CD4-positive, alpha-beta T cell treated with Interferon alpha-2 for 1 hour (primary cell): ENCODE measurements around the gene HELZ2.

Experiments used
- DNase-seq, 2 donors: peaks; one replicate each; pipeline ENCODE4 v3.0.0-alpha.2; 2020 to 2022

Gene HELZ2

DNA sequence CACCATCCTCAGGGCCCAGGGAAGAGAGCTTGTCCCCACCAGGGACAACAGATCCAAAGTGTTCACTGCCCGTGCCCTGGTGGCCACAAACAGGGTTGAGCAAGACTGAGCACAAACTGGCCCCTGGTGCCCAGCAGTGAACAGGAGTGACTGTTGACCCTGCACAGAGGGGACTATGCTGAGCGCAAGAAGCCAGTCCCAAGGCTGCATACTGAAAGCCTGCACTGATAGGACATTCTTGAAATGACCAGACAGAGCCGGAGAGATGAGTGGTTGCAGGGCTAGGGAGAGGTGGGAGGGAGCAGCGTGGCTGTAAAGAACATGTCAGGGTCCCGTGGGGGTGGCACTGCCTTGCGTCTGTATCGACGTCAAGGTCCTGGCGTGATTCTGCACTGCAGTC is 23.0 kb downstream of the HELZ2 start:
- DNase-seq: no peak

DNA sequence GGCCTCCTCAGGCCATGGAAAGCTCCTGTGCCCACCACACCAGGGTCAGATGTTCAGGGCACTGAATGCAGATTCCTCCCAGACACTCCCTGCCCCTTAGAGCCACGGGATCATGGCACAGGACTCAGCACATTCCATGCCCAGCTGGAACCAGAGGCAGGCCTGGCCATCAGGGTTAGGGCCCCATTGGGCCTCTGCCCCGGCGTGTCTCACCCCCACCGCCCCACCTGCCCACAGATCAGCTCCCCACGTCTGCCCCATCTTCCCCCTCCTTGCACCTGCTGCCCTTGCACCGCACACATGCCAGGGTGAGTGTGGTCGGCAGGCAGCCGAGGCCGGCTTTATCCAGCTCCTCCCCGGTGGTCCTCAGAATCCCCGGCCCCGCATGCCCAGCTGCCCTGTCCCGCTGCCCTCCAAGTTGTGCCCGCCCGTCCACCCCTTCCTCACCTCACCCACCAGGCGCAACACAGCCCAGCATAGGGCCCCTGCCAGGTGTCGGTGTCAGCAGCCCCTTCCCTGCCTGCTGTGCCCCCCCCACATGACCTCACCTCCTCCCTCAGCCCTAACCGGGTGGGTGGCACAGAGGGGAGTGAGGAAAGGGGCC is 24.3 kb downstream of the HELZ2 start:
- no peak for DNase-seq

DNA sequence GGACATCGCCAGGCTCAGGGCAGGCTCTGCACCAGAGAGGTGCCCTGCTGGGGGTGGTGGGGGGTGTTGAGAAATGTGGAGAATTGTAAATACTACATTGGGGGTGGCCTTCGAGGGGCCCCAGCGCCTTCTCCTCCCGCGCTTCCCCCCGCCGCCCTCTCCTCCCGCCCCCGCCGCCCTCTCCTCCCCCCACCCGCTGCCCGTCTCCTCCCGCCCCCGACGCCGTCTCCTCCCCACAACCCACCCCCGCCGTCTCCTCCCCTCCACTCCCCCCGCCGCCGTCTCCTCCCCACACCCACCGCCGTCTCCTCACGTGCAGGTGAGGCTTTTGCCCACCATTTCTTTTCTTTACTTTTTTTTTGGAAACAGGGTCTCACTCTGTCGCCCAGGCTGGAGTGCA is 25.0 kb downstream of the HELZ2 start:
- DNase-seq: no peak

DNA sequence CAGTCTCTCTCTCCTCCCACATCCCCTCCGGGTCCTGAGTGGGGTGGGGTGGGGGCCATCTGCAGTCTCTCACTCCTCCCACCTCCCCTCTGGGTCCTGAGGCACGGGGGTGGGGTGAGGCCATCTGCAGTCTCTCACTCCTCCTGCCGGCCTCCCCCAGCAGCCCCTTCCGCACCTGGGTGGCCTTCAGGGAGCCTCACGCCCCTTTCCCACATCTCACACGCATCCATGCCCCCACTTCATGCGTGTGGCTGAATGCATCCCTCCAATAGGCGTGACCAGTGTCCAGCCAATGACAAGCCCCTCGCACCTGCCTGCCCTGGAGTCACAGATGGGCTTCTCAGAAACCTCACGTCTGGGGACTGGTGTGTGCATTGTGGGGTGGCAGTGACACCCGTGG is 25.5 kb downstream of the HELZ2 start:
- DNase-seq: no peak

DNA sequence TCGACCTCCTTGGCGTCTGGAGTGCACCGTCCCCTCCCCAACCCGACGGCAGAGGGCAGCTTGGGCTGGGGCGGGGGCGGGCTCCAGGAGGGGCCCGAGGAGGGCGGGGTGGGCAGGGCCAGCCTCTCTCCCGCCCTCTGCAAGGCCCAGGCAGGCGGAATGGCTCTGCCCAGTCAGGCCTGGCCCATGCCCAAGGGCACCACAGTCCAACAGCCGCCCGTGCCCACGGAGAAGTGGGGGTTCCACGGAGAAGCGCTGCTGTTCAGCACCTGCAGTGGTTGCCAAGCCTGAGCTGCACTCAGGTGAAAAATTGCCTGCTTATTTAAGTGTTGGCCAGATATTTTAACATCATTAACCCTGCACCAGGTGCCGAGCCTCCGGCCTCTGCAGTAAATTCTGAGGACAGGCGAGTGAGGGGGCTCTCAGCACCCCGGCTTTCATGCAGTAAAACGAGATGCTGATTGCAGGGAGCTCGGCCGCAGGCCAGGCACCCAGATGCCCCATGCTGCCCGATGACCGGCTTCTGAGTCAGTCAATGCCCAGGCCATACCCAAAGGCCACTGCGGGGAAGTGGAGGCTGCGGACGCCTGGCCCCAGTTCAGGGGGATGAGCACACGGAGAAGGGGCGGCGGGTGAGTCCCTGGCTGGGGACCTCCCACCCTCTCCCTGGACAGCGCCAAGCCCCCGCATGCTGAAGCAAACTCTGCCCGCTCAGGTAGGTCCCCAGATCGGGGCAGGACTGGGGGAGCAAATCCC is 26.1 kb downstream of the HELZ2 start, which contains the start of gene SRMS:
Gene SRMS (minus strand): TSS at position 25 of the 756 bp plus-strand sequence. CDS start 286 bp downstream, outside the sequence.
- DNase-seq: no peak

DNA sequence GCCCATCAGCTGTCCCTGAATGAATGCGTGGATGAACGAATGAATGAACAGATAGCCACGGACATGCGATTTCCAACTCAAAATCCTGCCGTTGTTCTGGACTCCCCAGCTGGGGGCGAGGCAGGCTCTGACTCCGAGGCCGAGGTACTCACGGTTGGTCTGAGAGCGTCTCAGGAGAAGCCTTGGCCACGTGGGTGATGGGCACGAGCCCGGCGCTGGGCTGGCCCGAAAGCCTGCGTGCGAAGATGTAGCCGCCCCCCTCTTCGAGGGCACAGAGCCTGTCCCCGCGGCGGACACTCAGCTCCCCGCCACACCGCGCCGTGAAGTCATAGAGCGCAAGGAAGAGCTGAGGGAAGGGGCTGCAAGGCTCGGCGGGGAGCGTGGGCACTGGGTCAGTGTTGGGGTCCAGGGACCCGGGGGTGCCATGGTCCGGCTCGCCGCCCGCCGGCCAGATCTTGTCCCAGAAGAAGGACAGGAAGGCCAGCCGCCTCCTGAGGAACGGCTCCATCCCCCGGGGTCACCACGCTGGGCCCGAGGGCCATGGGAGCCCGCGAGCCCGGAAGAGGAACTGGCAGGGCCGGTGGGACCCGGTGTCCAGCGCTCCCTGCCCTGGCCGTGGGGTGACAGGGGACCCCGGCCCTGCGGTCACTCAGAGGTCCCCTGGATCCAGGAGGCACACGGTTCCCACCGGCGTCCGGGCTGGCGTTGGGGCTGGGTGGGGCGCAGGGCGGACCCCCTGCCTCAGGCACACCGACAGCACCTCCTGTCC is 26.9 kb downstream of the HELZ2 start:
- no peak for DNase-seq

DNA sequence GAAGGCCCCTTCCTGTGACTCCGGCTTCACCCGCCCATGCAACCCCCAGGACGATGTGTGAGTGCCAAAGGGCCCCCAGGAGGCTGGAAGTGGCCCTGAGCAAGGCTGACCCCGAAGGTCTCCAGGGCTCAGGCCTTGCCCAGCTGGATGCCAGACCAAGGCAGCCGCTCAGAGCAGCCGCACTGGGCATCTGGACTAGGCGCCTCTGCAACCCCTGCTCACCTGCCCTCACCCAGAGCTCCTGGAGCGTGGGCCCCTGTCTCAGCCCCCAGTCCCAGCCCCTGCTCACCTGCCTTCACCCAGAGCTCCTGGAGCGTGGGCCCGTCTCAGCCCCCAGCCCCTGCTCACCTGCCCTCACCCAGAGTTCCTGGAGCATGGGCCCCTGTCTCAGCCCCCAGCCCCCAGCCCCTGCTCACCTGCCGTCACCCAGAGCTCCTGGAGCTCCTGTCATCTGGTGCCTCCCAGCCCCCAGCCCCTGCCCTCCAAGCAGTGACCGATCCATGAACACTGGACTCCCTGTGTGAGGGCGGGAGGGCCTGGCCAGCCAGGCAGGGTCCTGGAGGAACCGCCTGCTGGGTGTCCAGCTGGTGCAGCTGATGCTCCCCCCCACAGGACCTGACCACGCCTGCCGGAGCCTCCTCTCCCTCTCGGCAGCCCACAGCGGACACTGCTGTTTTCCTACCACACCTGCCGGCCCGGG is 27.6 kb downstream of the HELZ2 start:
- DNase-seq: no peak

DNA sequence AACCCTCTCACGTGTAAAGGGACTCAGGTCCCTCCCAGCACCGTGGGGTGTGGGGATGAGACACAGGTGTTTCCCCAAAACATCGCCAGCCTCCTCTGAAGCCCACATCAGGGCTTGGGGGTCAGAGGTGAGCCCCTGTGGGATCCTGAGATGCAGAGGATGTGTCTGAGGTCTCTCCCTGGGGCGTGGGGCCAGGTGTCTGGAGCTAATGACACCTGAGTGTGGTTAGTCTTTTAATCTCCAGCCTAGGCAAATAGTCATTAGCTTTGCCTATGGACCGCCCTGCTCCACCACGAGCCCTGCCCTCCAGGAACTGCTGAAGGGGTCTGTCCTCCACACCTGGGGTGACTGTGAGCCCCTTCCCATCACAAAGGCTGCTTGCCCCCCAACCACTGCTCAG is 28.2 kb downstream of the HELZ2 start:
- DNase-seq: no peak

DNA sequence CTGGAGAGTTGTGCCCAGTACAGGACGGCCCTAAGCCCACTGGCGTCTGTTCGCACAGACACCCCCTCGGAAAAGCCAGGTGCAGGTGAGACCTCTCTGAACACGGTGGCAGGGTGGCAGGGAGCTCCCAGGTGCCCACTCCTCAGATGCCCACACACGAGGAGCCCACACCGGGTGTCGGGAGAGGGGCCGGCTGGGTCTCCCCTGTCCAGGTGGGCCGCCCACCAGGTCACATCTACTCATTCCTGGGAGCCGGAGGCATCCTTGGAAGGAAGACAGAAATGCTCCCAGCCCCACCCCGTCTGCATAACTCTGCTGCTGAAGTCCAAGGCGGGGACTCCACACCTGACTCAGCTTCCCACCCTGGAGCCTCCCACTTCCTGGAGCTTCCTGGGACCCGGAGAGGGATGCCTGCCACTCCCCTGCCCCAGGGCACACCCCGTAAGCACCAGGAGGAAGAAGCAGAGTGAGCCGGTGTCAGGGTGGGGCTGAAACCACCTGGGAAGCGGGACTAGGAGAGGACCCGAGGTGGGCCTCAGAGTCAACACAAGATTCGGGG is 29.0 kb downstream of the HELZ2 start:
- no peak for DNase-seq

DNA sequence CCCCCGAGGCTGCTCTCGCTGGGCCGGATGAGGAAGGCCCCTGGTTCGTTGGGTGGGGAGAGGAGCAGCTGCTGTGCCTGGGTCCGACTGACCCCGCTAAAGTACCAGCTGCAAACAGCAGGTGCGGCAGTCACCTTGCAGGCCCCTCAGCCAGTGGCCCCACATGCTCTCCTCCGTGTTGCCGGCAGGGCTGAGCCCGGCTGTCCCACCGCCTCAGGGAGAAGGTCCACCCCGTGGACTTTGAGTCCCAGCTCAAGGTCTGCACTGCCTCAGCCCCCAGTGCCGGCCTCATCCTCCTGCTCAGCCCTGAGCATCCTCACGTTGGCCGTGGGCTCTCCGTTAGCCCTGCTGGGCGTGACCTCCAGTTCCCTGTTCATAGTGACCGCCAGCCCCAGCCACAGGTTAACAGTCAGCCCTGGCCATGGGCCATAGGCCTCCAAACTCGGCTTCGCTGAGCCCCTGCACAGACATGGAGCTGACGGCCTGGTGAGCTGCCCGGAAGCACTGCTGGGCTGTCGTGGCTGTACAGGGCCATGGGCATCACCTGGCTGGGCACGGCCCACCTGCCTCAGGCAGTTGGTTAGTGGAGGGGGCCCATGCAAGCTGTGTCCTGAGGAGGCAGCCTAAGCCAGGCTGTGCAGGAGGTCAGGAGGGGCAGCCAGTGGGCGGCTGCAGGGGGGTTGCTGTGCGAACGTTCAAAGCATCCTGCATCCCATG is 29.6 kb downstream of the HELZ2 start:
- DNase-seq: no peak

DNA sequence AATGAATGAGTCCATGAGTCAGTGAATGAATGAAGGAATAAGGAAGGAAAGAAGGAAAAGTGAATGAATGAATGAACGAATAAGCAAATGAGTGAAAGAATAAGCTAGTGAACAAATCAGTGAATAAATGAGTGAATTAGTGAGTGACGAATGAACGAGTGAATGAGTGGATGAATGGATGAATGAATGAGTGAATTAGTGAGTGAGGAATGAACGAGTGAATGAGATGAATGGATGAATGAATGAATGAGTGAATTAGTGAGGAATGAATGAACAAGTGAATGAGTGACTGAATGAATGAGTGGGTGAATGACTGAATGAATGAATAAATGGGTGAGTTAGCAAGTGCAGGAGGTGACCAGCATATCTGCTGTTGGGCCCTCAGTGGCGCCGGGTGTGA is 30.3 kb downstream of the HELZ2 start:
- no peak for DNase-seq

DNA sequence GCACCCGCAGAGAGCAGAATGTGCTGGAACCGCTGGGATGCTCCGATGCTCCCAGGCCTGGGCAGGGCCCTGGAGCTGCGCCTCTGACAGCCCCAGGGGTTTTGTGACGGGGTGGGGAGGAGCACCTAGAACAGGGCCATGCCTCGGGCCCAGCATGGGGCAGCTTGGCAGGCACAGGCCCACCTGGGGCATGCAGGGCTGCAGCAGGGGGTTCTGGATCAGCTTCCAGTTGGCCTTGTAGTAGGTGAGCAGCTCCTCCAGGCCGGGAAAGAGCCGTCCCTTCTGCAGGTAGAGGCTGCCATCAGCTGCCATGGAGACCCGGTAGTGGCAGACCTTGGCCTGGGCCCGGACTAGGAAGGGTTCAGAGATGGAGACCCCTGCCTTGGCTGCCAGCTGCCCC is 30.9 kb downstream of the HELZ2 start:
- DNase-seq: no peak

DNA sequence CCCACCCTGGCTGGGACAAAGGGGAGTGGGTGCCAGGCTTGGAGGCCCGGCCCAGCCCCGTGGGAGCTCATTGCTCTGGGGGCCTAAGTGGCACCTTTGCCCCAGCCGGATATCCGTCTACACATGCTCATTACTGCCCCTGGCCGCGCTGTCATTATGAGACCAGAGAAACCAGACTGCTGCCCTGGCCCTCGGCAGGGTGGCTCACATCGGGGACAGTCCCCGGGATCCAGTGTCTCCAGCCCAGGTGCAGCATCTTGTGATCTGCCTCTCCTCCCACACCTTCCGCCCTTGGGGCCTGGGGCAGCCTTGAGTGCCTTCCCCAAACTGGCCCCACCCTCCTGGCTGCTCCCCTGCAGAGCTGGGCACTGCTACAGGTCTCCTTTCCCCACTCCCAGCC is 31.3 kb downstream of the HELZ2 start:
- DNase-seq: peak in 1 of 2 donors; percentile 32

DNA sequence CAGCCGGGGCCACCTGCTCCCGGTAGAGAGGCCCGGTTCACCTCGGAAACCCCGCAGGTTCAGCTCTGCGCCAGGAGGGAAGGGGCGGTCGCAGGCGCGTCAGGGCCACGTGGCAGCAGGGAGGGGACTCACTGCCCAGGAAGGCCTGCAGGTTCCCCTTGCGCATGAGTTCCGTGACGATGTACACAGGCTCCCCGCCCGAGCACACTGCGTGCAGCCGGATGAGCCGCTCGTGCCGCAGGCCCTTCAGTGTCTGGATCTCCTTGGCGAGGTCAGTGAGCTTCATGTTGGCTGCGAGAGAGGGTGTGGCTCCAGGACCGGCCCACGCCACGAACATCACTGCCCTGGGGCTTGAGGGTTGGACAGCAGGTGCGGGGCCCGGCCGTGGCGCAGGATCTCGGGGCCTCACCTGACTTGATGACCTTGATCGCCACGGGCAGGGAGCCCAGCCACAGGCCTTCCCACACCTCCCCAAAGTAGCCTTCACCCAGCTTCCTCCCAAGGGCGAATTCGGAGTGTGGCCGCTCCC is 31.9 kb downstream of the HELZ2 start:
- DNase-seq: no peak

DNA sequence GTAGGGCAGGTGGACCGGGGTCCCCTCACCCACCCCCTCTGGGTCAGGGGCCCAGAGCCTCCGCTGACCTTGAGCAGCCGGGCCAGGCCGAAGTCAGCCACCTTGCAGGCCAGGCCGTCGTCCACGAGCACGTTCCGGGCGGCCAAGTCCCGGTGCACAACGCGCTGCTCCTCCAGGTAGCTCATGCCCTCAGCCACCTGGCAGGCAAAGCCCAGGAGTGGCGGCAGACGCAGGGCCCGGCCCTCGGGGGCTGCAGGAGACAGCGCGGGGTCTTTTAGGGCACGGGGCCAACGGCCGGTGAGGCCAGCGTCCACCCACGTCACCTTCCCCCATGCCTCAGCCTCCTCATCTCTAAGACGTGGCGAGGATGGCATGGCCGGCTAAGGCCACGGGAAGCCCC is 32.7 kb downstream of the HELZ2 start:
- no peak for DNase-seq

DNA sequence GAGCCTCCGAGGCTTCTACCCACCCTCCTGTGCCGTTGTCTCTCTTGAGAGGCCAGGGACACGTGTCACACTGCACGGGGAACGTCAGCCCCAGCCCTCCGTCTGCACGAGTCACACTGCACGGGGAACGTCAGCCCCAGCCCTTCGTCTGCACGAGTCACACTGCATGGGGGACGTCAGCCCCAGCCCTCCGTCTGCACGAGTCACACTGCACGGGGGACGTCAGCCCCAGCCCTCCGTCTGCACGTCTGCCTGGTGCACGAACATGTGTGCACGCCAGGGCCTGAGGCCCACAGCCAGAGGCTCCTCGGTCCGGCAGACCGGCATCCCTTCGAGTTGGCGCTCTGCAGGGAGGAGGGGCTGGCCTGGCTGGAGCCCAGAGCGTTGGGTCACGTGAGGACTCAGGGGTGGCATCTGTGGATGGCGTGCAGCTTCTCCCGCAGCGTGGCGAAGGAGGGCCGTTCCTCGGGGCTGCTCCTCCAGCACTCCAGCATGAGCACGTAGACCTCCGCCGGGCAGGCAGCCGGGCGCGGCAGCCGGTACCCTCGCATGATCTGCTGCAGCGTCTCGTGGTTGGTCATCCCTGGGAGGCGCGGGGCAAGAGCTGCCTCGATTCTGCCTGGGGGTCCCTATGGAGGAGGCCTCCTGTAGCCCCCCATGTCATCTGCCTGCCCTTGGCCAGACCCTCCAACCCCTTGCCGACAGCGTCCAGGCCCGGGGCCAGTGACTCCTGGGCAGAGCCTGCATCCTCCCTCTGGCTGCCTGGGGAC is 33.4 kb downstream of the HELZ2 start:
- DNase-seq: no peak

DNA sequence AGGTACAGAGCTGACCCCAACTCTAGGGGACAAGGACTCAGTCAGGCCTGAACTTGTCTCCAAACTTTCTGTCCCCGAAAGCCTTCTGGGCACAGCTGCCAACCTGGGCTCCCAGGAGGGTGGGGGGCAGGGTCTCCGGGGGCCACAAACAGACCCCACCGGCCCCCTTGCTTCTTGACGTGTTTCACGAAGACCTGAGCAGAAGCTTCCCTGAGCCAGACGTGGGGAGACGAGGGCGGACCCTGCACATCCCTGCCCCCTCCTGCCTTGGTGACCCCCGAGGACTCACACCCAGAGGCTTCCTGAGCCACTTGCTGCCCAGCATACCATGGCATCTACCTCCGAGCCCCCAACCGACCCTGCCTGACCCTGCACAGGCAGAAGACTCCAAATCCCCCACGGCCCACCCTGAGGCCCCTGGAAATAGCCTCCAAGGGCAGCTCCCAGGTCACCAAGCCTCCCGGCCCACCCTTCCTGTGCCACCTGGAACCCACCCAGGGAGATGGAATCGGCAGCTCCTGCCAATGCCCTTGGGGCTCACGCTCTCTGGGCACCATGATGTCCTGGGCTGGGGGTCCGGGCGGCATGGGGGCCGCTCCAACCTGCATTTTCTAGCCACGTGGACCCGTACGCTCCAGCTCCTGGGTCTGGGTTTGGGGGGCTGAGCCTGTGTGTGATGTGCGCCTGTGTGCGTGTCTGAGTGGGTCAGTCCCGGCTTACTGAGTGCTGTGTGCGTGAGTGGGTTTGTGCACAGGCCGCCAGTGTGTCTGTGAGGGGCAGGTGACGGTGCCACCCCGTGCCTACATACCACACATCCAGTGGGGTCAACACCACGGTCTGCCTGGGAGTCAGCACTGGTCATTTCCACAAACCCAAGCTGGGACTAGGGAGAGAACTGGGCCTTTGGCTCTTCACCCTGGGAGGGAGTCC is 34.3 kb downstream of the HELZ2 start:
- no peak for DNase-seq

DNA sequence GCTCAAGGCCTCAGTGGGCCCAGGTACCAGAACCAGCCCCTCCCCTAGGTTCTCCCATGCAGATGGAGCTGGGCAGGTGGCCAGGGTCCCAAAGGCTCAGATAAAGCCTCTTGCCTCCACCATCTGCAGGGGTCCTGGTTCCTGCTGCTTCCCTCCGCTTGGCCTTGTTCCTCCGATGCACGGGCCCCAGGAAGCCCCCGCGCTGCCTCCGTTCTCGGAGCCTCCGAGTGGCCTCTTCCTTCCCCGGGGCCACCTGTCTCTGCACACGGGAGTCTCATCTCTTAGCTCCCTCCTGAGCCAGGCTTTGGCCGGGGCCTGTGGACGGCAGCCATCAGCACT is 35.0 kb downstream of the HELZ2 start:
- no peak for DNase-seq

DNA sequence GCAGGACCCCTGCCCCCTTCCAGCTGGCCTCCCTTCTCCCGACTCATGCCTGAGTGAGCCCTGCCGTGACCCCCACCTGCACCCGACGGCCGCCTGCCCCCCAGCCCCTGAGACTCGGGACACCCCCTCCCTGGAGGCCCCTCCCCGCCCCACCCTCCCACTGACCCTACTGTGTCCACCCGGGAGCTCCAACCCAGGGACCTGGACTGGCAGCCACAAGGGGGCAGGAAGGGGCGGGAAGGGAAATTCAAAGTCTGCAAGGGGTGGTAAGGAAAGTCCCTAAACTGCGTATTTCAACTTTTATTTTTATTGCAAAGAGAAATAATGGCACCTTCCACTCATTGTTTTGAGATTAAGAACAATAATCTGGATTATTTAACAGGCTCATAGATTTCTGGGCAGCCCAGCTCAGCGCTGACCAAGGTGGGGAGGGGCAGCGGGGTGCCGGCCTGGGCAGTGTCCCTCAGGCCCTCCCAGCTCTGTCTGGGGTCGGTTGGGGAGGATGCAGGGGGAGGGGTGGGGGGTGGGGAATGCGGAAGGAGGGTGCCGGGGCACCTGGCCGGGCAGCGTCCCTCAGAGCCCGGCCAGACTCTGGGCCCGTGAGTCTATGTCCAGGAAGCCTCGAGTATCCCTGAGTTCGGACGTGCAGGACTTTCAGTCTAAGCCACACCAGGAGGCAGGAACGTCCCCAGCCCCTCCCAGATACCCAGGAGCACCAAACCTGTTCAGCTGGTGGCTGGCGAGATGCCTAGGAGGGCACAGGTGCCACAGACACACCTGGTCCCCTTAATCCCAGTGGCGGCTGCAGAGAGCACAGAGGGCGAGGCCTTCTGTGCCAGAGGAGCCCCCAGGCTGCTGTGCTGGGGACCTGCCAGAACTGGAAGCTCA is 35.6 kb downstream of the HELZ2 start:
- peak; percentile 52 to 72 for DNase-seq
